ENCODE results near the gene GPX4. TPM values are rescaled to one million over a fixed set of nuclear protein-coding genes. Genes with fewer than 3 reads are reported as not detected.

GPX4 gene
- total RNA-seq, 4 donors from 2014 or later = 338 to 386 (median 375) TPM

DNA sequence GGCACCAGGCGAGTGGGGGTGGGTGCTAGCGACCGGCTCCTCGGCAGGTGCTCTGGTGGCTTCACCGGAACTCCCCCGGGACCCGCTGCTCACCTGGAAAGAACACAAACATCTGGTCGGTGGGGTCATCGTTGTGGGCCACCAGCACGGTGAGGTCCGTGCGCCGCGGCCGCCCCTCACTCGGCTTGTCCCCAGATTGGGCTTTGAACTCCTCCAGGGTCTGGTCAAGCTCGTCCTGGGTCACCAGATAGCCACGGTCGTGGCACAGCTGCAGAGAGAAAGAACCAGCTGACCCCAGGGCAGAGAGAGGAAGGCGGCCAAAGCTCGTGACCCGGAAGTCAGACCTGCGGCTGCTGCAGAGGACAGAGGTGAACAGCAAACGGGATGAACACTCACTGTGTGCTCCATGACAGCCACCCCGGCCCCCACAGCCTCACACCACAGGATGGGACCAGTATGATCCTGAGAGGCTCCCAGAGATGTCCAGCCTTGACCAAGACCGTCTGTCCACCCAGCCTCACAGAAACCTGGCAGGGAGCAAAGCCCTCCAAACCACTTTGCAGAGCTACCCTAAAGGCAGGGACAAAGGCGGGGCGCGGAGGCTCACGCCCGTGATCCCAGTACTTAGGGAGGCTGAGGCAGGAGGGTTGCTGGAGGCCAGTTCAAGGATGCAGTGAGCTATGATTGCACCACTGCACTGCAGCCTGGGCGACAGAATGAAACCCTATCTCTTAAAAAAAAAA is 9.8 kb upstream of the GPX4 start:
- DNase-seq (ENCODE audit: extremely low spot score) = no peak
- peak overlapping the region; percentile 70 to 99 (median 87) for H3K4me3 ChIP-seq
- H3K27ac ChIP-seq (replicated peaks in 1 of 4) = peak overlapping the region in 1 of 4 donors; percentile 78
- H3K9me3 ChIP-seq = no peaks in the 10 kb centered on the region
- WGBS = 69% methylated on average over 25 of the region's 32 CpGs
- intact Hi-C loops (cut with DNase I) = loop anchor here (5.0 kb wide), 1 partner anchor 52 kb away; the partner anchor contains the start of gene ABCA7
- H3K4me1 ChIP-seq = peaks cover 23 to 51% (median 38%) of the 10 kb centered on the region in 4 donors
- H3K36me3 ChIP-seq = peaks cover 13 to 49% (median 46%) of the 10 kb centered on the region in 4 donors
- TF ChIP-seq EP300 (IDR thresholded peaks at IDR 0.05) = no peak
- TF ChIP-seq, protein P1, sequence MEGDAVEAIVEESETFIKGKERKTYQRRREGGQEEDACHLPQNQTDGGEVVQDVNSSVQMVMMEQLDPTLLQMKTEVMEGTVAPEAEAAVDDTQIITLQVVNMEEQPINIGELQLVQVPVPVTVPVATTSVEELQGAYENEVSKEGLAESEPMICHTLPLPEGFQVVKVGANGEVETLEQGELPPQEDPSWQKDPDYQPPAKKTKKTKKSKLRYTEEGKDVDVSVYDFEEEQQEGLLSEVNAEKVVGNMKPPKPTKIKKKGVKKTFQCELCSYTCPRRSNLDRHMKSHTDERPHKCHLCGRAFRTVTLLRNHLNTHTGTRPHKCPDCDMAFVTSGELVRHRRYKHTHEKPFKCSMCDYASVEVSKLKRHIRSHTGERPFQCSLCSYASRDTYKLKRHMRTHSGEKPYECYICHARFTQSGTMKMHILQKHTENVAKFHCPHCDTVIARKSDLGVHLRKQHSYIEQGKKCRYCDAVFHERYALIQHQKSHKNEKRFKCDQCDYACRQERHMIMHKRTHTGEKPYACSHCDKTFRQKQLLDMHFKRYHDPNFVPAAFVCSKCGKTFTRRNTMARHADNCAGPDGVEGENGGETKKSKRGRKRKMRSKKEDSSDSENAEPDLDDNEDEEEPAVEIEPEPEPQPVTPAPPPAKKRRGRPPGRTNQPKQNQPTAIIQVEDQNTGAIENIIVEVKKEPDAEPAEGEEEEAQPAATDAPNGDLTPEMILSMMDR (IDR thresholded peaks at IDR 0.05) = no peak
- no peak for TF ChIP-seq POLR2A (IDR thresholded peaks at IDR 0.05; ENCODE audit: low read depth)
- TF ChIP-seq POLR2AphosphoS5 (IDR thresholded peaks at IDR 0.05) = no peak
- H3K27me3 ChIP-seq = no peaks in the 10 kb centered on the region

- TF ChIP-seq POLR2A (IDR thresholded peaks at IDR 0.05; ENCODE audit: low read depth) (no peak), EP300 (IDR thresholded peaks at IDR 0.05) (no peak), POLR2AphosphoS5 (IDR thresholded peaks at IDR 0.05) (no peak)
- TF ChIP-seq, protein P1 (IDR thresholded peaks at IDR 0.05) = no peak
- no peaks in the 10 kb centered on the region for H3K9me3 ChIP-seq
- peak overlapping the region; percentile 70 to 99 (median 87) for H3K4me3 ChIP-seq
- DNase-seq (ENCODE audit: extremely low spot score) = no peak
- H3K4me1 ChIP-seq = peaks cover 29 to 51% (median 42%) of the 10 kb centered on the region in 4 donors
- H3K27ac ChIP-seq (replicated peaks in 1 of 4) = peak overlapping the region; percentile 73 to 83 (median 77)
- intact Hi-C loops (cut with DNase I) = loop anchor here (5.0 kb wide), 1 partner anchor 52 kb away; the partner anchor contains the start of gene ABCA7
- 3% methylated on average over 8 of the region's 19 CpGs for WGBS
- no peaks in the 10 kb centered on the region for H3K27me3 ChIP-seq
- H3K36me3 ChIP-seq = peaks cover 8 to 43% (median 39%) of the 10 kb centered on the region in 4 donors
These were observed 9.2 kb upstream of the GPX4 start for GRCh38 chr19:1094655-1094977.

- TF ChIP-seq, protein P1 (IDR thresholded peaks at IDR 0.05) = no peak
- TF ChIP-seq EP300 (IDR thresholded peaks at IDR 0.05) (no peak), POLR2AphosphoS5 (IDR thresholded peaks at IDR 0.05) (peak; percentile 93 to 97), POLR2A (IDR thresholded peaks at IDR 0.05; ENCODE audit: low read depth) (peak; percentile 58)
These were observed 8.7 kb upstream of the GPX4 start, which contains the start of gene POLR2E for GRCh38 chr19:1094978-1095701. POLR2E (minus strand) TSS chr19:1095375; CDS start chr19:1095315, 60 bp downstream.

DNA sequence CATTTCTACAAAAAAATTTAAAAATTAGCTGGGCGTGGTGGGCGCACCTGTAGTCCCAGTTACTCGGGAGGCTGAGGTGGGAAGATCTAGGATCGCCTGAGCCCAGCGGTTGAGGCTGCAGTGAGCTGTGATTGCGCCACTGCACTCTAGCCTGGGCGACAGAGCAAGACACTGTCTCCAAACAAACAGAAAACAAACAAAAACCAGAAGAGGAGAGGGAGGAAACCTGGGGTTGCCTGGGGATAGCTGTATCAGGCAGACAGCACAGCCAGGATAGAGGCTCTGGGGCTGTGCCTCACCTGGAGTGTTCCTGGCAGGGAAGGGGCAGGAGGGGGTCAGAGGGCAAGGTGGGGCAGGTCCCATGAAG is 6.0 kb upstream of the GPX4 start:
- Histone ChIP-seq H3K27ac (replicated peaks in 1 of 4) (peak overlapping the region in 2 of 4 donors; percentile 95 to 100), H3K27me3 (no peaks in the 10 kb centered on the region), H3K36me3 (peaks cover 0 to 11% (median 8%) of the 10 kb centered on the region in 4 donors), H3K9me3 (no peaks in the 10 kb centered on the region), H3K4me3 (no peak overlapping the region), H3K4me1 (peaks cover 61 to 73% (median 70%) of the 10 kb centered on the region in 4 donors)
- WGBS = 88% methylated on average over 7 of the region's 7 CpGs
- DNase-seq (ENCODE audit: extremely low spot score) = no peak
- intact Hi-C loops (cut with DNase I) = no loop called here
- no peak for TF ChIP-seq POLR2AphosphoS5 (IDR thresholded peaks at IDR 0.05)
- no peak for TF ChIP-seq EP300 (IDR thresholded peaks at IDR 0.05)
- TF ChIP-seq, protein P1 (IDR thresholded peaks at IDR 0.05) = no peak
- TF ChIP-seq POLR2A (IDR thresholded peaks at IDR 0.05; ENCODE audit: low read depth) = no peak

More at GRCh38 chr19:1094978-1095701, 8.7 kb upstream of the GPX4 start, which contains the start of gene POLR2E:
- Histone ChIP-seq H3K36me3 (peaks cover 7 to 38% (median 34%) of the 10 kb centered on the region in 4 donors), H3K27ac (replicated peaks in 1 of 4) (peak within 1 kb of the TSS; percentile 73 to 83 (median 77)), H3K4me1 (peaks cover 35 to 54% (median 47%) of the 10 kb centered on the region in 4 donors), H3K27me3 (no peaks in the 10 kb centered on the region), H3K4me3 (peak within 1 kb of the TSS; percentile 70 to 99 (median 87)), H3K9me3 (no peaks in the 10 kb centered on the region)
- intact Hi-C loops (cut with DNase I) = loop anchor here (5.0 kb wide), 1 partner anchor 53 kb away; the partner anchor contains the start of gene ABCA7
- DNase-seq (ENCODE audit: extremely low spot score) = peak; percentile 99
- under 1% methylated on average over 21 of the region's 81 CpGs for WGBS
